Measurements from ENCODE around the gene RAMP3.

RAMP3 gene

DNA sequence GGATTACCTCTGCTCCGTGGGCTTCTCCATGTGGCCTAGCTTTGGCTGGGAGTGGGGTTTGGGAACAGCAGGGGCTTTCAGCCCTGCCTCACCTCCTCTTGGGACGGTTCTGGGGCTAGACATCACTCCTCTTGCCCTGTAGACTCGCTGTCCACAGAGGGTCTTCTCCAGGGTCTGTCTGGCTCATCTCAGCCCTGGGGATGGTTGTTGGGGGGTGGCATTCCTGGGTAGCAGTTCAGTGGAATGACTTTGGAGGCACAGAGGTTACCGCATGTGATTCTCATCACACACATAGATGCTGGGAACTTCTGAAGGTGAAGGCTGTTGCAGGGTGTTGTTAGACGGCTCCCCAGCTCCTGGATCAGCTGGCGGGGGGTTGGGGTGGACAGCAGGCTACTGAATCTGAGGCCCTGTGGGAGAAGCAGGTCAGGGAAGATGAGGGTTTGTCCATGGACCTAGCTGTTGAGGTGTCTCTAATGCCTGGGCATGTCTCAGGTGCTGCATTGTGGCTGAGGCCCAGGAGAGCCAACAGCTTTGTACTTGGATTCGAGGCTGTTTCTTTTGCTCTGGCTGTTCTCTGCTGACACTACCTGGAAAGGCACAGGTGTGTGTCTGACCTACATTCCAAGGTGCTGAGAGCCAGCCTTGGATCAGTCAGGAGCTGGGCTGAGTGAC lies 23.8 kb downstream of the RAMP3 start:
- DNase-seq: no peak

DNA sequence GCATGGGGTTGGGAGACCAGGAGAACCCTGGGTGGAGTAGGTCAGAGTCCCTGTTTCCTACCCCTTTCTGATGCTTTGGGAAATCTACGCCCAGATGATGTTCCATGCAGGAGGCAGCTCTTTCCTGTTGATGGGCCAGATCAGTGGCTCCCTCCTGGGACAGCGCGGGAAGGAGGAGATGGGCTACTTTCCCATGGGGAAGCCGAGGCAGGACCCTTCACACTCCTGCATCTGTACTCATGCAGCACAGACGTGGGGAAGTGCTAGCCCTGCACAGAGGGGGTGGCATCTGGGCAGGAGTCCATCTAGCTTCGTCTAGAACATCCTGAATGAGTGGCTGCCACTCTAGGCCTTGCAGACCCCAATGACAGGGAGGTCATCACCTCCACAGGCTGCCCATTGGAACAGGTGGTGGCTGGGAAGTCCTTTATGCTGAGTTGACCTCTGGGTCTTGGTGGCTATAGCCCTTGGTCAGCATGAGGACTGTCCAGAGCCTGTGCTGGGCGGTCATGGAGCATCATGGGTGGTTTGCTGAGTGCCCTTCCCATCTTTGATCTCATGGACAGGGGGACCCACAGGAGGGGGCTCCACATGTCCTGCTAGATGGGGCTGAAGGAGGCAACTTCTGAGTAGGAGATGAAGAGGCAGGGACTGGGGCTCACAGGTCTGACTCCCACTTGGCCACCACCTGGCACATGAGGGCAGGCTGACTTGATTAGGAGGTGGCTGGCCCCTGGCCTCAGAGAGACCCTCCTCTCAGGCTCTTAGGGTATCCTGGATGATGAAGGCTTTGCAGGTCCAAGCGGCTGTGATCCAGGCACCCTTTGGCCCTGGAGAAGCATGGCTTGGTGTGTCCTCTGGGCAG lies 24.6 kb downstream of the RAMP3 start:
- DNase-seq: no peak

DNA sequence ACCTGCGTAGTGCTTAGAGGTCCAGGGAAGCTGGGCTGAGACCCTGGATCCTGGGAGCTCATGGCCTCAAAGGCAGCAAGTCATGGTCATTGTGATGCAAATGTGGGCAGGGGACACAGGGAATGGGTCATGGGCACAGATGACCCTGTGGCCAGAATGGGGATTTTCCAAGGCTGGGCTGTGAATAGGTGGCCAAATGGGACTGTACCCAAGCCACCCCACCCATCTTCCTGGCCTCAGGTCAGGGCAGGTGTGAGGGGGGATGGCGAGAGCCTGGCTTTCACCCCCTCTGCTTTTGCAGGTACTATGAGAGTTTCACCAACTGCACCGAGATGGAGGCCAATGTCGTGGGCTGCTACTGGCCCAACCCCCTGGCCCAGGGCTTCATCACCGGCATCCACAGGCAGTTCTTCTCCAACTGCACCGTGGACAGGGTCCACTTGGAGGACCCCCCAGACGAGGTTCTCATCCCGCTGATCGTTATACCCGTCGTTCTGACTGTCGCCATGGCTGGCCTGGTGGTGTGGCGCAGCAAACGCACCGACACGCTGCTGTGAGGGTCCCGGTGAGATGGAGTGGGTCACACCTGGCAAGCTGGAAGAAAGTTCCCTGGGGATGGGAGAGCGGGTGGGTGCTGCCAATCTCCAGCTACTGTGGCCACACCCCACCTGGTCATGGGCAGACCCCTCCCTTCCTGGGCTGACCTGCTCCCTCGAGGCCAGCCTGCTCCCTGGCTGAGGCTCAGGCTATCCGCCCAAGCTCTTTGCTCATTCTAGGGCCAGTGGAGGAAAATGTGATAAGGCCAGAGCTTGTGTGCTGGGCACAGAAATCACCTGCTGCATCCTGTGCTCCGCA lies 25.5 kb downstream of the RAMP3 start:
- DNase-seq: no peak

GRCh38 chr7:45183711-45184210 lies 26.2 kb downstream of the RAMP3 start:
- peak; percentile 28 for DNase-seq

DNA sequence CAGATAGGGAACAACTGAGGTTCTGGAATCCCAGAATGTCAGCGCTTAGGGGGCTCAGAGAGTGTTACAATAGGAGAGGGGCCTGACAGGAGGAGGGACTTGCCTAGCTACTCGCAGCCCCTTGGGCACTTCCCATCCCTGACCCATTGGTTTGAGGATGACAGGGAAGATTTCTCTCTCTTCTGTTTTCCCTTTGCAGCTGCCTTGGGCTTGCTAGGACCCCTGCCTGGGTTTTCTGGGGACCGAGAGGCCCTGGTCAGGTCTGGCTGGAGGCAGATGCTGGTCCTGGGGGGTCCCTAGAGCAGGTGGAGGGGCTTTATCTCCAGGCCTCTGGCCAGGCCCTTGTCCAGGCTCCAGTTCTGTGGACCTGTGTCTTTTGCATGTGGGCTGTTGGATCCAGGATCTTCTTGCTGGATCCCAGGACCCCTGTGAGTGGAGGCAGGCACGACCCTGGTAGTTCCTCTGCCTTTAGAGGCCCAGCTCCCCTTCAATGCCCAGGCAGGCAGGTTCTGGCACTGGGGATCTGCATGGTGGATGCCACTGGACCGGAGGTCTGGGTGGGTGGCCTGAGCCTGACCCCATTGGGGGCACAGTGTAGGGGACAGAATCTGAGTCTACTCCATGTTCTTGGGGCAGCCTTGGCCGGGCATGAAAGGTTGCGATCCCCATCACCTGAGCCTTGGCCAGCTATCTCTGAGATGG lies 26.9 kb downstream of the RAMP3 start:
- DNase-seq: no peak

- DNase-seq: no peak
These were observed 27.7 kb downstream of the RAMP3 start for GRCh38 chr7:45185028-45185863.

- no peak for DNase-seq
These were observed 28.3 kb downstream of the RAMP3 start for GRCh38 chr7:45185864-45186250.

DNA sequence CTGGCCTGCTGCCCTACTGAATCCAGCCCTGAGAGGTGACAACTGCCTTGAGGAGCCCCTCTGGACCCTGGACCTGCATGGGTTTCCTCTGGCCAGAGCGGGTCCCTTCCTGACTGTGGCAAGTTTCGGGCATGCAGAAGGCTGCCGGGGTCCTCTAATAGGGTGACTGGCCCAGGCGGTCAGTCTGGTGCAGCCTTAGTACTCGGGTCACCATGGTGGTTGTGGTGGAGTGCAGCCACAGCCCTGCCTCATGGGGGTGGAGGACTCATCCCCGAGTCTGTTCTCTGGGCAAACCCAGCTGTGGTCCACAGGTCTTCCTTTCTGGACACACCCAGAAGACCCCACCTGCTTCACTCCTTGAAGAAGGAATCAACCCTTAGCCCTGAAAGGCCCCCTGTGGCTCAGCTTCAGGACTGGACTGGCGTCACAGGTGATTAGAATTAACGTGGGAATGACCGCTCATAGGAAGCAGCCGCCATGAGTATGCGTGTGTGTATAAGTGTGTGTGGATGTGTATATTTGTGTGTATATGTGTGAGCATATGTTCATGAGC lies 28.7 kb downstream of the RAMP3 start:
- DNase-seq: no peak

DNA sequence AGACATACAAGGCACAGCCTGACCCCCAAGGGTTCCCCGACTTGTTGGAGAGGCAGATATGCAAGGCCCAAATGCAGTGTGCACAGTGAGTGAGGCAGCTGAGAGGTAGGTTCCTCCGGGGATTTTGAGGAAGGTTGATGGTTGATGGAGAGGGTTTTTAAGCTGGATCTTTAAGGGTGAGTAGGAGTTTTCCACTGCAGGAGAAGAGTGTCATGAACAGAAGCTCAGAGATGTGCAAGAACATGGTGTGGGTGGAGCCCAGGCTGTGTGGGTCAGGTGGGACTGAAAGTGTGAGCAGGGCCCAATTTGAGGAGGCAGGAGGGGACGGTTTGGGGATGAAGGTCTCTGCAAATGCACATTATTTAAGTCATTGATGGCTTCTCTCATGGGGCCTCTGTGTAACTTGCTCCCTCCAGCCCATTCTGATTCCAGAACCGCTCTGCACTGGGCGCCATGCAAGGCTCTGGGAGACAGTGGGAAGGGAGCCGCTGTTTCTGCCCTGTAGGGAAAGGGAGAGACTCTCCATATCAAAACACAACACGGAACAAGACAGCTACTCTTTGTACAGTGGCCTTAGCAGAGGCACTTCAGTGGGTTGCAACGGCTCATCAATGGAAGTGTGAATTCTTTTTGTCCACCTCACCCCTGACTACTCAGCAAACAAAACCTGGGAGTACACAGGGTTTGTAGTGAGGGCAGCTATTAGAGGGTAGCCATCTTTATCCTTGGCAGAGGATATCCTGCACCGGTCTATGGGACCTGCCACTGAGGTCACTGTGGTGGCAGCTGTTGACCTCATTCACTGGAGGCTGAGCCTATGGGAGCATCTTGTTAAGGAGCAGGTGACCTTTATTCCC lies 29.7 kb downstream of the RAMP3 start:
- no peak for DNase-seq

DNA sequence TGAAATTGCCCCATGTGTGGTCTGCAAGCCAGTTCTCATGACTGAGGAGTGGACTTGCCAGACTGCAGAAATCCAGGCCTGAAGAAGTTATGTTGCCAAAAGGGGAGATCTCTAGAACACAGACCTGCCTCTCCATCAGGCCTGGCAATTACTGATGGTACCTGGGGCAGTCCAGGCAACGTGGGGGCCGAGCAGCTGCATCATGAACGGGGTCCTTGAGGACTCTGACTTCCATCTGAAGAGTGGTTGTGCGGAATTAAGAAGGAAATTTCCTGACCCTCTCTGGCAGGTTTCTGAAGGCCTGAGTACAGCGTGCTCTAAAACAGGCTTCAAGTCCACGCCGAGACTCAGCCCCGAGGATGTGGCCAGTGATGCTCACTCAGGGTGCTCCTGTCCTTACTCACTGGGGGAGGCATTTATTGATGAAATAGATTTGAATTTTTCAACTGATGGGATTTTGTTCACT lies 30.4 kb downstream of the RAMP3 start:
- no peak for DNase-seq

DNA sequence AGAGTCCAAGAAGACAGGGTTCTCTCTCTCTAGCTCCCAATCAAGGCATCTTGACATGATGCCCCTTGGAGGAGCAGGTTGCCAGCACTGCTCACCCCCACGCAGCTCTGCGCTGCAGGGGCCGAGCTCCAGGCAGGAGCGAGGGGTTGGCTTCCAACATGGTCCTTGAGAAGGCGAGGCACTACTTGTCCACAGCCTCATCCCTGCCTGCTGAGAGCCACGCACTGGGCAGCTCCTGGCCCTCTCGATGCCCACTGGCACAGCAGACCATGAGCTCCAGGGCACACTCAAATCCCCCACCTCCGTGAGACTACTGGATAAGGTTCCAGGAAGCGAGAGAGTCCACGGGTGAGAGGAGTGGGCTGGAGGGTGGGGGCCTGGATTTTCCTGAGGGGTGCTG lies 31.1 kb downstream of the RAMP3 start:
- no peak for DNase-seq

DNA sequence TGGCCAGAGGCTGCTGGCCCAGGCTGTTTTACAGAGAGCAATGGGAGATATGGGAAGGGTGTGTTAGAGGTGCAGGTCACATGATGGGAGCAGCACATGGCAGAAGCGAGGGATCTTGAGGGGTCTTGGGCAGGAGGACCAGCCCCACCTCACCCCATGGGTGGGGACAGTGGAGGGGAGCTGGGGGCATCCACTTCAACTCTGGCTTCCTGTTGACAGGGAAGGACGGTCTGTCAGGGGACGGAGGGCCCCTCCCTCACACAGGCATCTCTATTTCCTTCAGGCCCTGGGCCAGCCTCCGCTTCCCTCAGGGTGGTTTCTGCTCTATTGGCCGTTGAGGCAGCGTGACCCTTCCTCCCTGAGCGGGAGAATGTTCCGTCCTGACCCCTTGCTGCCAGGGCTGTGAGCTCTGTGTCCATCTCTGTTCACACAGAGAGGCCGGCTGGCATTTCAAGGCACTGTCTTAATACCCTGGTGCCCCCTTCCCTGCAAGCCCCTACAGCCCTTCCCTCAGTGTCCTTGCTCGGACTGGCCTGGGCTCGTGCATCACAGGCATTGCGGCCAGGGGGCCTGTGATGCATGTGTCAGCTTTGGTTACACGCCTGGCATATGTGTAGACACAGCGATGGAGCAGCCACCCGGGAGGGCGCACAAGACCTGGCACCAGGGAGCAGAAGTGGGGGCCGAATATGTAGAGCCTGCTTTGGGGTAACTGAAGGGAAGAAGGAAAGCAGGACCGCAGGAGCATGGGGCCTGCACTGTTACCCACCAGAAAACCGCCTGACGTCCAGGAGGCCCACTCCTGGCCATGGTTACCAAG lies 31.8 kb downstream of the RAMP3 start:
- DNase-seq: no peak

DNA sequence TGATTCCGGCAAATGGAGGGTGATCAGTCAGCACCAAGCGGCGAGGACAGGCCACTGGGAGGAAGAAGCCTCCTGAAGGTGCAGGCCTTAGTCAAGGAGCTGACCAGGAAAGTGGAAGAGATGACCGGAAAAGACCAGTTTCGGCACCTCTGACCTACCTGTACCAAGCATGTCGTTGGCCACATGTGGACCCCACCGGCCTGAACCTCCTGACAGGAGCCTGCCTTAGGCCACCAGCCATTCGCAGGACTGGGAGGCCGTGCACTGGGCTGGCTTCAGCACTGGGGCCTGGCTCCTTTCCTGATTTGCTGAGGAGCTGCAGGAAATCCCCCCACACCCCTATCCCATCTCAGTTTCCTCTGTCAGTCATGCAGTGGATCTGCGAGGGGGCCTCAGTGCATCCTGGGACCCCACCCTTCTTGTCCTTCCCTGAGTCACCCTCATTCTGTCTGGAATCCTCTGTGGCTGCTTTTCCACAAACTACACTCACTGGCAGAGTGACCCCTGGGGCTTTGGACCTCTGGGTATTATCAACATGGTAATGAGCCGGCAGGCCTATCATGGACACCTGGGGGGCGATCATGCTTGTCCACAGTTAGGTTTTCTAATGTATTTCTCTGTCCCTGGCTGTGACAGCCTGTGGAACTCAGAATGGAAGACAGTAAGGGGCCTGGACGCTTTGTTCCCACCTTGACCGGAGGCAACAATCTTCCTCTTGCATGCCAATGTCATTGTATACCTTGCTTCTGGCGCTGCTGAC lies 33.0 kb downstream of the RAMP3 start:
- DNase-seq: no peak

GRCh38 chr7:45191396-45191795 lies 33.8 kb downstream of the RAMP3 start:
- no peak for DNase-seq

DNA sequence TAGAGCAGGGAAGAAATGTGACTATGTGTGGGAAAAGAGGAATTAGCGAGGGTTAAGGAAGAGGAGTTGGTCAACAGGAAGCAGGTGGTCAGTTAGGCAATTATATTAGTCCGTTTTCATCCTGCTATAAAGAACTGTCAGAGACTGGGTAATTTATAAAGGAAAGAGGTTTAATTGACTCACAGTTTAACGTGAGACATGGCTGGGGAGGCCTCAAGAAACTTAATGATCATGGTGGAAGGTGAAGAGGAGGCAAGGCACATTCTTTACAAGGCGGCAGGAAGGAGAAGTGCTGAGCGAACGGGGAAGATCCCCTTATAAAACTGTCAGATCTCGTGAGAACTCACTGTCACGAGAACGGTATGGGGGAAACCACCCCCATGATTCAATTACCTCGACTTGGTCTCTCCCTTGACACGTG lies 35.0 kb downstream of the RAMP3 start:
- no peak for DNase-seq

- no peak for DNase-seq
These were observed 36.2 kb downstream of the RAMP3 start for GRCh38 chr7:45193828-45194227.

- DNase-seq: no peak
These were observed 38.8 kb downstream of the RAMP3 start for GRCh38 chr7:45196374-45196773.

GRCh38 chr7:45197461-45197860 lies 39.9 kb downstream of the RAMP3 start:
- no peak for DNase-seq

- no peak for DNase-seq
These were observed 41.4 kb downstream of the RAMP3 start for GRCh38 chr7:45198986-45199385.

All from eye (tissue), 1 donor.